IMR-90 (cell line): ENCODE data around the gene PPM1J.

Source experiments
- MAZ ChIP-seq: IDR thresholded peaks from 2 replicates; pipeline ENCODE4 v1.6.1; 2012; ENCODE audit warnings: low read depth, mild to moderate bottlenecking, low read length, improper control_type of control experiment, moderate library complexity, borderline replicate concordance
- POLR2A ChIP-seq: IDR thresholded peaks from 2 replicates; pipeline ENCODE4 v1.6.1; 2012; ENCODE audit warnings: mild to moderate bottlenecking, low read depth, low read length
- RCOR1 ChIP-seq: IDR thresholded peaks from 2 replicates; pipeline ENCODE4 v1.6.1; 2012; ENCODE audit warnings: mild to moderate bottlenecking, low read length, improper control_type of control experiment; ENCODE audit not compliant: insufficient replicate concordance
- SMC3 ChIP-seq: fragments of 150-350 bp; IDR thresholded peaks from 2 replicates; pipeline ENCODE4 v1.6.1; 2016; ENCODE audit warnings: low read depth, mild to moderate bottlenecking, antibody characterized with exemption, low read length, moderate library complexity
- TF ChIP-seq, protein P1 (sequence below): conservative IDR thresholded peaks from 2 replicates; pipeline ENCODE4 v1.5.1; 2012; ENCODE audit warnings: mild to moderate bottlenecking, low read depth, low read length, improper control_type of control experiment

DNA sequence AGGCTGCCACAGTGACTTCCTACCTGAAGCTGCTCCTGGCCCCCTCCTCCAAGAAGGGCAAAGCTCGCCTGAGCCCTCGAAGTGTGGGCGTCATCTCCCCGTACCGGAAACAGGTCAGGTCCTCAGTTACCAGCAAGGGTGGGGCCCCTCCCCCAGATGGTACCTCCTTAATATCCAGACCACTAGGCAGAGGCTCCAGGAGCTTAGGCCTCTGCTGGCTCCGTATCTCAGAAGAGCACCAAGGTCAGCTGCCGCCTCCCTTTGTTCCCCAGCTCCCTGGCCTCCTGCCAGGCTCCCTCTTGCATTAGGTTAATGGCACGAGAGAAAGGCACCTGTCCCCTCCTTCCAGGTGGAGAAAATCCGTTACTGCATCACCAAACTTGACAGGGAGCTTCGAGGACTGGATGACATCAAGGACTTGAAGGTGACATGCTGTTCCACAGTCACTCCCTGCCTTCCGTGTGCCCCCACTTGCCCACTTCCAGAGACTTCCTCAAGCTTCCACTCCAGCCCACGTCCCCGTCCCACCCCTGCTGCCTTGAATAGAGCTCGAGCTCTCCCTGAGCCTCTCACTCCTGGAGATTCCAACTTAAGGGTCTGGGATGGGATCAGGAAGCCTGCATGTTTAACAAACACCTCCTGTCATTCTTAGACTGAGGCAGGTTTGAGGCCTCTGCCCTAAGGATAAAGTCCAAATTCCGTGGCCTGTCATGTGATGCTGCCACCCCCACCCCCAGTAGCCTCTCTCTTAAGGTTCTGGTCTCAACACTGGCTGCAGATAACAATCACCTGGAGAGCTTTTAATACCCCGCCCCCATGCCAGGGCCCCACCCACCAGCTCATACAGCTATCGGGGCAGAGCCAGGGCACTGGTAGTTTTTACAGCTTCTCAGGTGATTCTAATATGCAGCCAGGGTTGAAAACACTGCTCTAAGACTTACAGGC lies 16.5 kb downstream of the PPM1J start:
- TF ChIP-seq, protein P1, sequence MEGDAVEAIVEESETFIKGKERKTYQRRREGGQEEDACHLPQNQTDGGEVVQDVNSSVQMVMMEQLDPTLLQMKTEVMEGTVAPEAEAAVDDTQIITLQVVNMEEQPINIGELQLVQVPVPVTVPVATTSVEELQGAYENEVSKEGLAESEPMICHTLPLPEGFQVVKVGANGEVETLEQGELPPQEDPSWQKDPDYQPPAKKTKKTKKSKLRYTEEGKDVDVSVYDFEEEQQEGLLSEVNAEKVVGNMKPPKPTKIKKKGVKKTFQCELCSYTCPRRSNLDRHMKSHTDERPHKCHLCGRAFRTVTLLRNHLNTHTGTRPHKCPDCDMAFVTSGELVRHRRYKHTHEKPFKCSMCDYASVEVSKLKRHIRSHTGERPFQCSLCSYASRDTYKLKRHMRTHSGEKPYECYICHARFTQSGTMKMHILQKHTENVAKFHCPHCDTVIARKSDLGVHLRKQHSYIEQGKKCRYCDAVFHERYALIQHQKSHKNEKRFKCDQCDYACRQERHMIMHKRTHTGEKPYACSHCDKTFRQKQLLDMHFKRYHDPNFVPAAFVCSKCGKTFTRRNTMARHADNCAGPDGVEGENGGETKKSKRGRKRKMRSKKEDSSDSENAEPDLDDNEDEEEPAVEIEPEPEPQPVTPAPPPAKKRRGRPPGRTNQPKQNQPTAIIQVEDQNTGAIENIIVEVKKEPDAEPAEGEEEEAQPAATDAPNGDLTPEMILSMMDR = no peak
- TF ChIP-seq POLR2A (no peak), RCOR1 (no peak), SMC3 (no peak), MAZ (no peak)
